ENCODE measurements around the gene NLGN4X. TPM values are rescaled to one million over a fixed set of nuclear protein-coding genes. Genes with fewer than 3 reads are reported as not detected.

The NLGN4X gene
- total and polyA plus RNA-seq, 2 donors from 2014 or later: 0.41 to 5.6 TPM

GRCh38 chrX:5976332-5976731, 252.3 kb downstream of the NLGN4X start:
- Histone ChIP-seq H3K4me1 (ENCODE audit: control insufficient read depth in 2 of 3, insufficient read depth in 2 of 3, low read depth in 1 of 3, low read length in 3 of 3) (no peaks in the 10 kb centered on the region), H3K9me3 (ENCODE audit: control insufficient read depth in 2 of 3, insufficient read depth in 1 of 3, low read length in 3 of 3) (no peaks in the 10 kb centered on the region), H3K9ac (ENCODE audit: low read length in 3 of 3) (no peak overlapping the region), H3K36me3 (ENCODE audit: control insufficient read depth in 2 of 3, insufficient read depth in 3 of 3, low read length in 3 of 3) (no peaks in the 10 kb centered on the region), H3K4me3 (ENCODE audit: low read length in 3 of 3) (no peak overlapping the region), H3K27ac (ENCODE audit: low read depth in 2 of 2, low read length in 2 of 2) (no peak overlapping the region), H3K27me3 (ENCODE audit: control insufficient read depth, insufficient read depth, low read length) (no peaks in the 10 kb centered on the region)
- intact Hi-C loops (cut with DNase I): no loop called here
- no peak for TF ChIP-seq CTCF (IDR thresholded peaks at IDR 0.05; ENCODE audit: borderline replicate concordance, extremely low read depth, insufficient read depth)
- DNase-seq (no peak), FAIRE-seq (no peak)

GRCh38 chrX:5971300-5971699, 257.4 kb downstream of the NLGN4X start:
- no peak overlapping the region for H3K4me3 ChIP-seq (ENCODE audit: low read length in 3 of 3)
- H3K27ac ChIP-seq (ENCODE audit: low read depth in 2 of 2, low read length in 2 of 2): no peak overlapping the region
- H3K4me1 ChIP-seq (ENCODE audit: control insufficient read depth in 2 of 3, insufficient read depth in 2 of 3, low read depth in 1 of 3, low read length in 3 of 3): no peaks in the 10 kb centered on the region
- DNase-seq: no peak
- H3K9ac ChIP-seq (ENCODE audit: low read length in 3 of 3): no peak overlapping the region
- FAIRE-seq: no peak
- no peaks in the 10 kb centered on the region for H3K27me3 ChIP-seq (ENCODE audit: control insufficient read depth, insufficient read depth, low read length)
- no peak for TF ChIP-seq CTCF (IDR thresholded peaks at IDR 0.05; ENCODE audit: borderline replicate concordance, extremely low read depth, insufficient read depth)
- intact Hi-C loops (cut with DNase I): no loop called here
- H3K9me3 ChIP-seq (ENCODE audit: control insufficient read depth in 2 of 3, insufficient read depth in 1 of 3, low read length in 3 of 3): no peaks in the 10 kb centered on the region
- no peaks in the 10 kb centered on the region for H3K36me3 ChIP-seq (ENCODE audit: control insufficient read depth in 2 of 3, insufficient read depth in 3 of 3, low read length in 3 of 3)

- H3K4me3 ChIP-seq (ENCODE audit: low read length in 3 of 3): no peak overlapping the region
- H3K4me1 ChIP-seq (ENCODE audit: control insufficient read depth in 2 of 3, insufficient read depth in 2 of 3, low read depth in 1 of 3, low read length in 3 of 3): no peaks in the 10 kb centered on the region
- FAIRE-seq (no peak), DNase-seq (no peak)
- intact Hi-C loops (cut with DNase I): no loop called here
- H3K9me3 ChIP-seq (ENCODE audit: control insufficient read depth in 2 of 3, insufficient read depth in 1 of 3, low read length in 3 of 3): no peaks in the 10 kb centered on the region
- no peaks in the 10 kb centered on the region for H3K27me3 ChIP-seq (ENCODE audit: control insufficient read depth, insufficient read depth, low read length)
- H3K9ac ChIP-seq (ENCODE audit: low read length in 3 of 3): no peak overlapping the region
- TF ChIP-seq CTCF (IDR thresholded peaks at IDR 0.05; ENCODE audit: borderline replicate concordance, extremely low read depth, insufficient read depth): no peak
- no peaks in the 10 kb centered on the region for H3K36me3 ChIP-seq (ENCODE audit: control insufficient read depth in 2 of 3, insufficient read depth in 3 of 3, low read length in 3 of 3)
- H3K27ac ChIP-seq (ENCODE audit: low read depth in 2 of 2, low read length in 2 of 2): no peak overlapping the region
Observed at GRCh38 chrX:5965406-5965805, 263.3 kb downstream of the NLGN4X start.

GRCh38 chrX:5959286-5959685, 269.4 kb downstream of the NLGN4X start:
- Histone ChIP-seq H3K4me1 (ENCODE audit: control insufficient read depth in 2 of 3, insufficient read depth in 2 of 3, low read depth in 1 of 3, low read length in 3 of 3) (no peaks in the 10 kb centered on the region), H3K9me3 (ENCODE audit: control insufficient read depth in 2 of 3, insufficient read depth in 1 of 3, low read length in 3 of 3) (no peaks in the 10 kb centered on the region), H3K36me3 (ENCODE audit: control insufficient read depth in 2 of 3, insufficient read depth in 3 of 3, low read length in 3 of 3) (no peaks in the 10 kb centered on the region), H3K4me3 (ENCODE audit: low read length in 3 of 3) (no peak overlapping the region), H3K27ac (ENCODE audit: low read depth in 2 of 2, low read length in 2 of 2) (no peak overlapping the region), H3K9ac (ENCODE audit: low read length in 3 of 3) (no peak overlapping the region), H3K27me3 (ENCODE audit: control insufficient read depth, insufficient read depth, low read length) (no peaks in the 10 kb centered on the region)
- no peak for TF ChIP-seq CTCF (IDR thresholded peaks at IDR 0.05; ENCODE audit: borderline replicate concordance, extremely low read depth, insufficient read depth)
- FAIRE-seq: no peak
- no peak for DNase-seq
- intact Hi-C loops (cut with DNase I): no loop called here

Measured in kidney (tissue), 14 donors.